Activated B cell treated with CpG ODN at 0.5 μM for 24 hours (primary cell): ENCODE measurements around the gene PEPD. TPM values are rescaled to one million over a fixed set of nuclear protein-coding genes. Genes with fewer than 3 reads are reported as not detected.
A peak's percentile ranks its signal among the peaks of the same experiment; 100 is the strongest.

Experiments used
- ATAC-seq: fragments of 200-7000 bp; cut with Tn5 transposase; one replicate; pipeline ENCODE4 v1.10.0; 2021; ENCODE audit warnings: low read depth, mild to moderate bottlenecking, moderate library complexity
- CTCF ChIA-PET: fragments of 350-600 bp; sonication (Branson Sonifier 250); formaldehyde crosslinking; loops from one replicate; lab custom pipeline; 2021; ENCODE audit warnings: antibody characterized with exemption; lab: Charles Lee
- POLR2A ChIA-PET: fragments of 350-600 bp; sonication (Branson Sonifier 250); formaldehyde crosslinking; loops from one replicate; lab custom pipeline; 2021; ENCODE audit warnings: antibody characterized with exemption; lab: Charles Lee
- DNase-seq: peaks from one replicate; pipeline ENCODE4 v3.0.0; 2022
- H3K27ac Mint-ChIP-seq: one replicate; pipeline ENCODE4 v1.8.0; 2020; ENCODE audit warnings: mixed read lengths
- H3K27me3 Mint-ChIP-seq: one replicate; pipeline ENCODE4 v1.8.0; 2021; ENCODE audit warnings: mixed read lengths
- H3K36me3 Mint-ChIP-seq: one replicate; pipeline ENCODE4 v1.8.0; 2021; ENCODE audit warnings: low read depth, mixed read lengths
- H3K4me1 Mint-ChIP-seq: one replicate; pipeline ENCODE4 v1.8.0; 2021; ENCODE audit warnings: mixed read lengths
- H3K4me3 Mint-ChIP-seq: one replicate; pipeline ENCODE4 v1.8.0; 2020; ENCODE audit warnings: mild to moderate bottlenecking, mixed read lengths
- H3K9me3 Mint-ChIP-seq: one replicate; pipeline ENCODE4 v1.8.0; 2020; ENCODE audit warnings: mixed read lengths
- CTCF ChIP-seq: fragments of 200-600 bp; IDR thresholded peaks from one replicate; pipeline ENCODE4 v1.8.0; 2022; ENCODE audit warnings: antibody characterized with exemption, mild to moderate bottlenecking
- intact Hi-C: fragments of 100-400 bp; cut with micrococcal nuclease; formaldehyde crosslinking; loops from one replicate; pipeline ENCODE4 v1.15.1; 2024
- total RNA-seq: library from RNA; stranded (reverse); gene quantifications from 2 replicates; pipeline ENCODE4 v1.2.3, GENCODE V29; 2022

Gene PEPD
- total RNA-seq, 1 donor from 2014 or later, result 49.1 TPM

GRCh38 chr19:33377586-33378475 is 143.8 kb downstream of the PEPD start:
- peaks cover 57% of the 10 kb centered on the region for H3K4me1 Mint-ChIP-seq
- DNase-seq (no peak), ATAC-seq (no peak)
- H3K27me3 Mint-ChIP-seq, result no peaks in the 10 kb centered on the region
- H3K4me3 Mint-ChIP-seq, result no peak overlapping the region
- peaks cover 58% of the 10 kb centered on the region for H3K36me3 Mint-ChIP-seq
- no peak overlapping the region for H3K27ac Mint-ChIP-seq
- CTCF ChIA-PET, result interaction anchor here (1.9 kb wide), 1 partner anchor 31 kb away, joined by 5 read pairs; no protein-coding TSS in a partner anchor
- intact Hi-C loops, result loop anchor here (10.0 kb wide), 2 partner anchors 703 to 987 kb away; partner anchors contain the start of genes ANKRD27, GPI and RGS9BP
- POLR2A ChIA-PET, result interaction anchor here (0.6 kb wide), 1 partner anchor 7 kb away, joined by 3 read pairs; no protein-coding TSS in a partner anchor
- H3K9me3 Mint-ChIP-seq, result no peaks in the 10 kb centered on the region
- no peak for TF ChIP-seq CTCF

GRCh38 chr19:33376941-33377557 is 144.5 kb downstream of the PEPD start:
- Mint-ChIP-seq H3K4me3 (no peak overlapping the region), H3K27me3 (no peaks in the 10 kb centered on the region), H3K36me3 (peaks cover 57% of the 10 kb centered on the region), H3K9me3 (no peaks in the 10 kb centered on the region), H3K4me1 (peaks cover 60% of the 10 kb centered on the region), H3K27ac (no peak overlapping the region)
- ChIA-PET CTCF (interaction anchor here (0.7 to 1.3 kb wide), 2 partner anchors 27 to 193 kb away, joined by 3 read pairs; no protein-coding TSS in a partner anchor), POLR2A (interaction anchor here (0.6 kb wide), 1 partner anchor 8 kb away, joined by 3 read pairs; no protein-coding TSS in a partner anchor)
- no peak for TF ChIP-seq CTCF
- intact Hi-C loops, result loop anchor here (10.0 kb wide), 2 partner anchors 702 to 988 kb away; partner anchors contain the start of genes ANKRD27, GPI and RGS9BP
- DNase-seq (no peak), ATAC-seq (no peak)

GRCh38 chr19:33376423-33376822 is 145.2 kb downstream of the PEPD start:
- CTCF ChIA-PET, result interaction anchor here (0.7 to 1.3 kb wide), 2 partner anchors 28 to 192 kb away, joined by 3 read pairs; no protein-coding TSS in a partner anchor
- peaks cover 51% of the 10 kb centered on the region for H3K36me3 Mint-ChIP-seq
- ATAC-seq (no peak), DNase-seq (no peak)
- H3K4me3 Mint-ChIP-seq, result no peak overlapping the region
- H3K27ac Mint-ChIP-seq, result no peak overlapping the region
- POLR2A ChIA-PET, result no interaction called here
- no peaks in the 10 kb centered on the region for H3K27me3 Mint-ChIP-seq
- intact Hi-C loops, result loop anchor here (10.0 kb wide), 2 partner anchors 702 to 988 kb away; partner anchors contain the start of genes ANKRD27, GPI and RGS9BP
- no peaks in the 10 kb centered on the region for H3K9me3 Mint-ChIP-seq
- peaks cover 56% of the 10 kb centered on the region for H3K4me1 Mint-ChIP-seq
- no peak for TF ChIP-seq CTCF

GRCh38 chr19:33375837-33376159 is 145.8 kb downstream of the PEPD start:
- ChIA-PET POLR2A (no interaction called here), CTCF (interaction anchor here (1.3 kb wide), 1 partner anchor 191 kb away, joined by 3 read pairs; no protein-coding TSS in a partner anchor)
- Mint-ChIP-seq H3K27me3 (no peaks in the 10 kb centered on the region), H3K4me3 (peak overlapping the region; percentile 86), H3K36me3 (peaks cover 44% of the 10 kb centered on the region), H3K4me1 (peaks cover 56% of the 10 kb centered on the region), H3K9me3 (no peaks in the 10 kb centered on the region), H3K27ac (no peak overlapping the region)
- DNase-seq (no peak), ATAC-seq (no peak)
- no peak for TF ChIP-seq CTCF
- intact Hi-C loops, result loop anchor here (10.0 kb wide), 2 partner anchors 701 to 989 kb away; partner anchors contain the start of genes ANKRD27, GPI and RGS9BP
